Measurements from ENCODE around the gene MCTP1. TPM values are rescaled to one million over a fixed set of nuclear protein-coding genes. Genes with fewer than 3 reads are reported as not detected.
"Not testable (repeated sequence)": the region's sequence is repeated elsewhere in the genome, so short reads cannot be mapped to it uniquely, and the experiment has no call there.

Gene MCTP1
- total RNA-seq, 2 donors from 2014 or later = 3.3 to 5.0 TPM

DNA sequence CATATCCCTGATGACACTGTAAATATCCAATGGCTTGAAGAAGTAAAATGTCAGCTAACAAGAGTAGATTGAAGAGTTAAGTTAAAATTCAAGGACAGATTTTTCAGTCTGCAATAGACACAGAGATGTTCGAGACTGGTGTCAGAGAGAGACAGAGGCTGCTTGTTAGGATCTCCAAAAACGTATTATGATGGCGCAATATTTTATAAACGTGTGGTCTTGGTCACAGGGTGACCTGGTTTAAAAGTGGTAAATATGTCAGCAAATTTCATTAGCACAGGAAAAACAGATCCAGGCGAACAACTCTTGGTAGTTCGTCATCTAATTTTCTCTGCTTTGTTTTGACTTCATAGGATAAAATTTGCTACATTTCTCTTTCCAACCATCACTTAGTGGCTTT, 317.4 kb downstream of the MCTP1 start:
- Histone ChIP-seq H3K4me3 (no peak overlapping the region), H3K9me3 (no peaks in the 10 kb centered on the region), H3K27me3 (replicated peaks; ENCODE audit: insufficient read depth) (no peaks in the 10 kb centered on the region), H3K4me1 (replicated peaks) (no peaks in the 10 kb centered on the region), H3K36me3 (no peaks in the 10 kb centered on the region), H3K27ac (no peak overlapping the region)
- DNase-seq (ENCODE audit: low spot score) = no peak
- TF ChIP-seq POLR2AphosphoS5 (IDR thresholded peaks at IDR 0.05) = no peak
- no peak for TF ChIP-seq POLR2A (IDR thresholded peaks at IDR 0.05)
- TF ChIP-seq CTCF (IDR thresholded peaks at IDR 0.05) = no peak
- intact Hi-C loops (cut with DNase I) = no loop called here
- WGBS = 62% methylated on average over 6 of the region's 6 CpGs

GRCh38 chr5:94959279-94959678, 325.6 kb downstream of the MCTP1 start:
- H3K4me3 ChIP-seq; intact Hi-C loops (cut with DNase I); H3K36me3 ChIP-seq; H3K27ac ChIP-seq; H3K4me1 ChIP-seq (replicated peaks); DNase-seq (ENCODE audit: low spot score); H3K9me3 ChIP-seq; H3K27me3 ChIP-seq (replicated peaks; ENCODE audit: insufficient read depth): not testable (repeated sequence)
- 78% methylated on average over 2 of the region's 2 CpGs for WGBS

DNA sequence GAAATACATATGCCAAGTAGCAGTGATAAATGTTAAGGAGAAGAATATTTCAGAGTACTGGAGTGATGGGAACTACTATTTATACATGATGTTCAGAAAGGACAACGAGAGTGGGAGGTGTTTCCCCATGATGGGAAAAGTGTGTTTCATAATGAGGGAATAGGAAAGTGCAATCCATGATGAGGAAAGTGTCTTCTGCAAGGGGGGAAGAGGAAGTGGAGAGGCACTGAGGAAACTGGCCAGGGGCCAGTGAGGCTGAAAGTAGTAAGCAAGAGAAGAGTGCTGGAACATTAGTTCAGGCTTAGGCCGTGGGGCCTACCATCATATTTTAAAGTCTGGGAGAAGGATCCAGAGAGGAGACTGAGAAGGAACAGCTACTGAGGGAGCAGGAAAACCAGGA, 339.2 kb downstream of the MCTP1 start:
- H3K36me3 ChIP-seq = no peaks in the 10 kb centered on the region
- WGBS = 91% methylated on average over 2 of the region's 2 CpGs
- TF ChIP-seq CTCF (IDR thresholded peaks at IDR 0.05) (no peak), POLR2AphosphoS5 (IDR thresholded peaks at IDR 0.05) (no peak), POLR2A (IDR thresholded peaks at IDR 0.05) (no peak)
- intact Hi-C loops (cut with DNase I) = no loop called here
- no peak overlapping the region for H3K4me3 ChIP-seq
- H3K4me1 ChIP-seq (replicated peaks) = no peaks in the 10 kb centered on the region
- no peaks in the 10 kb centered on the region for H3K27me3 ChIP-seq (replicated peaks; ENCODE audit: insufficient read depth)
- no peak overlapping the region for H3K27ac ChIP-seq
- H3K9me3 ChIP-seq = no peaks in the 10 kb centered on the region
- DNase-seq (ENCODE audit: low spot score) = no peak

- no peaks in the 10 kb centered on the region for H3K4me1 ChIP-seq (replicated peaks)
- DNase-seq (ENCODE audit: low spot score) = no peak
- H3K27ac ChIP-seq = no peak overlapping the region
- TF ChIP-seq POLR2A (IDR thresholded peaks at IDR 0.05) (no peak), POLR2AphosphoS5 (IDR thresholded peaks at IDR 0.05) (no peak), CTCF (IDR thresholded peaks at IDR 0.05) (no peak)
- no peaks in the 10 kb centered on the region for H3K9me3 ChIP-seq
- no peaks in the 10 kb centered on the region for H3K27me3 ChIP-seq (replicated peaks; ENCODE audit: insufficient read depth)
- H3K4me3 ChIP-seq = no peak overlapping the region
- no peaks in the 10 kb centered on the region for H3K36me3 ChIP-seq
- intact Hi-C loops (cut with DNase I) = no loop called here
Measured at GRCh38 chr5:94944160-94944559, 340.7 kb downstream of the MCTP1 start.

DNA sequence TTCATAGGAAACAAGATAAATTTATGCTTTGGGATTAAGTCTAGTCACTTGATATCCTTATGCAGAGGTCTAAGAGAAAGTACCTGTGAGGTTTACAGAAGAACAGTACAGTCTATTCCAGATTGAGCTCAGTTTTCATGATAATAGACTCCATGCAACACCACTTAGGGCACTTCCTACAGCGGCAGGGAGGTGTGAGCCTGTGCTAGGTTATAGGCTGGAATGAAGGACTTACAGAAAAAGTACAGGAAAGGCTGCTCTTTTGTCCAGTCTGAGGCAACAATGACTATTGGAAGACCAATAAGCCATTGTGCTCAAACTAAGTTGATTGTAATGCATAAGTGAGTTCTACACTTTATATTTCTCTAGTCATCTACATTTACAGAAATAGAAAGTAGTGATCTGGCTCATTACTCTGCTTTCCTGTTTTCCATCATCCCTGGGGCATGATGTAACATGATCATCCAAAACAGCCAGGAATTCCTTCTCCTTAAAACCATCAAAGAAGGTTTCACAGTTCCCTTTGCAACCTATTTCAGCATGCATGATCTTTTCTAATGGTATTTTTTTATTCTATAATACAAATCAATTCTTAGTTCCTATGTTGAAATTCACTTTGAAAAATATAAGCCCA, 343.7 kb downstream of the MCTP1 start:
- intact Hi-C loops (cut with DNase I) = no loop called here
- H3K4me3 ChIP-seq = no peak overlapping the region
- H3K9me3 ChIP-seq = no peaks in the 10 kb centered on the region
- no peak overlapping the region for H3K27ac ChIP-seq
- DNase-seq (ENCODE audit: low spot score) = no peak
- TF ChIP-seq CTCF (IDR thresholded peaks at IDR 0.05) = no peak
- no peak for TF ChIP-seq POLR2A (IDR thresholded peaks at IDR 0.05)
- no peak for TF ChIP-seq POLR2AphosphoS5 (IDR thresholded peaks at IDR 0.05)
- WGBS = 63% methylated on average over 1 of the region's 1 CpG
- H3K27me3 ChIP-seq (replicated peaks; ENCODE audit: insufficient read depth) = no peaks in the 10 kb centered on the region
- no peaks in the 10 kb centered on the region for H3K36me3 ChIP-seq
- no peaks in the 10 kb centered on the region for H3K4me1 ChIP-seq (replicated peaks)
